Inflammatory macrophage (primary cell): ENCODE measurements around the gene P2RY2.

Experiments
- DNase-seq, 2 donors: peaks; one replicate each; pipeline ENCODE4 v3.0.0-alpha.2; 2020 to 2022

P2RY2 gene

DNA sequence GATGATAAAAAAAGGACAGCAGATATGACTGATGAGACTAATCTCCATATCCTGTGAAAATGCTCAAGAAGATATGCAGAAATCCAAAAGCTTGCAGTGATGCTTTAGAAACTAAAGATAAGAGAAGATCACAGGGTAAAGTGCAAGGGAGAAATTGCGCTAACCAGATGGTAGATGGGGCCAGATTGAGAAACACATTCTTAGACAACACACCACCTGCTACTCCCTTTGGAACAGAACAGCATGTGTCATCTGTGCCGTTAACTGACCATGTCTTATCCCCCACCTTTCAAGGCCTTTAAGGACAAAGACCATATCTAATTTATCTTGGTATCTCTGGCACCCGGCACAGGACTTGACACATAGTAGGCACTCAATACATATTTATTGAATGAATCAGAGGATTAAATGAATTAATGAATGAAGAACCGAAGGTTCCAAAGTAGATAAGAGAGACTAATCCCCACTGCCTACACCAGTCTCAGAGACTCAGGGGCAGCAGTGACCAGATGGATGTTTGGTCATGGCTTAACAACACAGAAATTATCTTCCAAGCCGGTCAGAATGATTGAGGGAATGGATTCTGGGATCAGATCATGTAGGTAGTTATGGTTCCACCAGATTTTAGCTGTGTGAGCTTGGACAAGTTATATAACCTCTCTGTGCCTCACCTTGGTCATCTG is 12.3 kb upstream of the P2RY2 start:
- DNase-seq, result peak; percentile 23 to 50

DNA sequence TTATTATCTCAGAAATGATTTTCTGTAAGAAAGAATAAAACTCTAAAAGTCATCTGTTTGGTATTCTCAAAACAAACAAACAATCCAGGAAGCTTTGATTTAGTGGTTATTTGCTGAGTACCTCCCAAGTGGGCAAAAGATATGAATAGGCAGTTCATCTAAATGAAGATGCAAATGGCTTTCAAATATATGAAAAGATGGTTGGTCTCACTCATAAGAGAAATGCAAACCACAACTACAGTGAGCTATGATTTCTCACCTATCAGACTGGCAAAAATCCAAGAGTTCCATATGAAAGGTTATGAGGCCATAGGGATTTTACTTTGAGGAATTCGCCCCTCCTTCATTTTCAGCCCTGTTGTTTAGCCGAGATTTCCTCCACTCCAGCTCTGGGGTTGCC is 11.3 kb upstream of the P2RY2 start:
- no peak for DNase-seq

DNA sequence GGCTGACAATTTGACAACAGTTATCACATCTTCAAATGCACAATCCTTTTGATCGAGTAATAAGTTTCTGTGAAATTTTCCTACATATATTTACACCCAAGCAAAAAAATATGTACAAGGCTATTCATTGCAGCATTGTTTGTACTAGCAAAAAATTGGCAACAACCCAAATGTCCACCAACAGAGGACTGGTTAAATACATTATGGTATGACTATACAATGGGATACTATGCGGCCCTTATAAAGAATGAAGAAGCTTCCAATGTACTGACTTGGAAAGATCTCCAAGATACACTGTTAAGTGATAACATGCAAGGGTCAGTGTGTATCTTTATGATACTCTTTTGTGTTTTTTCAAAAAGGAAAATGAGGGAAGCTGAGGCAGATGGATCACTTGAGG is 8.2 kb upstream of the P2RY2 start:
- no peak for DNase-seq

DNA sequence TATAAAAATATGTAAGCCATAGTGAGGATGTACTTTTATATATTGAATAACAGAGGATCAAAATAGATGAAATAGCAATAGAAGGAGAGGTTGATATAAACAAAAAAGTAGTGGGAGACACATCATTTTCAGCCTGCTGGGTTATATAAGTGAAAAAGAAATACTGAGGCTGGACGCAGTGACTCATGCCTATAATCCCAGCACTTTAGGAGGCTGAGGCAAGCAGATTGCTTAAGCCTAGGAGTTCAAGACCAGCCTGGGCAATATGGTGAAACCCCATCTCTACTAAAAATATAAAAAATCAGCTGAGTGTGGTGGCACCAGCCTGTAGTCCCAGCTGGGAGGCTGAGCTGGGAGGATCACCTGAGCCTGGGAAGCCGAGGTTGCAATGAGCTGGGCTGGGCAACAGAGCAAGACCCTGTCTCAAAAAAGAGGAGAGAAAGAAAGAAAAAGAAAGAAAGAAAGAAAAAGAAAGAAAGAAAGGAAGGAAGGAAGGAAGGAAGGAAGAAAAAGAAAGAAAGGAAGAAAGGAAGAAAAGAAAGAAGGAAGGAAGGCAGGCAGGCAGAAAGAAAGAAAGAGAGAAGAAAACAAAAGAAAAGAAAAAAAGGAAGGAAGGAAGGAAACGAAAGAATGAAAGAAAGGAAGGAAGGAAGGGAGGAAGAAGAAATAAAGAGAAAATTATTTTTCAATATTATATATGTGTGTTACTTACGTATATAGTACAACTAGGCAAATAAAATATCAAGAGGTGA is 7.0 kb upstream of the P2RY2 start:
- DNase-seq, result peak; percentile 39 to 47

DNA sequence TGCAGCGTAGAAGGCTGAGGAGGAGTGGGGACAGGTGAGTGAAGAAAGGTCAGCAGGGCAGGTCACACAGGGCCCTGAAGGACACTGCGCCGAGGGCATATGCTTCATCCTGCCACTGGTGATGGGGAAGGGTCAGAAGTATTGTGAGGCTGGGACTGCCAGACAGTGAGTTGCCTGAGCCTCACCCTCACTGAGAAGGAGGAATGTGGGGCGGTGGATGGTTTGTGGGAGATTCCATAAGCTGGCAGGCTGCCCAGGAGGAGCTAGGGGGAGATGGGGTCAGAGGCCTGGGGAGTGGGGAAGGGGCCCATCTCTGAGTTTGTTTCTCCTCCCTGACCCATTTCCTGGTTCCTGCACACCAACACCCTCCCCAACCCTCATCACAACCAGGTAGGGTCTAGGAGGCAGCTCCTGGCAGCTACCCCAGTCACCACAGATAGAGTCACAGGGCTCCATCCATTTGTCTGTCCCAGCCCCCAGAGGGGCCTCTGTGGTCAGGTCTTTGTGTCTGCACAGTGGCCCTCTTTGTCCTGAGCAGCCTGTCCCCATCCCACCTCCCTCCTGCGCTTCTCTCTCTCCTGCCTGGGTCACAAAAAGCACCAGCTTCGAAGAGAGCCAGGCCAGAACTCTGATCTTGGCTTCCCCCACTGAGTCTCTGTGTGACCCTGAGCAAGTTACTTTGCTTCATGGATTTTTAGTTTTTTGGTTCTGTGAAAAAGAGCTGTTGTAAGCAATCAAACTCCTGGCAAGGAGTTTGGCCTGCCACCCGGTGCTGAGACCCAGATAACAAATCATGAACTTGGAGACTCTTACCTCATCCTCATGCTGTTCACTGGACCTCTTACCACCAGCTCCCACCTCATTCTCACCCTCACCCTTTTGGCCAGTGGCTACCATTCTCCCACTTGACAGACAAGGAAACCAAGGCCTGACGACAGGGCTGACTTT is 4.6 kb upstream of the P2RY2 start:
- DNase-seq, result no peak

DNA sequence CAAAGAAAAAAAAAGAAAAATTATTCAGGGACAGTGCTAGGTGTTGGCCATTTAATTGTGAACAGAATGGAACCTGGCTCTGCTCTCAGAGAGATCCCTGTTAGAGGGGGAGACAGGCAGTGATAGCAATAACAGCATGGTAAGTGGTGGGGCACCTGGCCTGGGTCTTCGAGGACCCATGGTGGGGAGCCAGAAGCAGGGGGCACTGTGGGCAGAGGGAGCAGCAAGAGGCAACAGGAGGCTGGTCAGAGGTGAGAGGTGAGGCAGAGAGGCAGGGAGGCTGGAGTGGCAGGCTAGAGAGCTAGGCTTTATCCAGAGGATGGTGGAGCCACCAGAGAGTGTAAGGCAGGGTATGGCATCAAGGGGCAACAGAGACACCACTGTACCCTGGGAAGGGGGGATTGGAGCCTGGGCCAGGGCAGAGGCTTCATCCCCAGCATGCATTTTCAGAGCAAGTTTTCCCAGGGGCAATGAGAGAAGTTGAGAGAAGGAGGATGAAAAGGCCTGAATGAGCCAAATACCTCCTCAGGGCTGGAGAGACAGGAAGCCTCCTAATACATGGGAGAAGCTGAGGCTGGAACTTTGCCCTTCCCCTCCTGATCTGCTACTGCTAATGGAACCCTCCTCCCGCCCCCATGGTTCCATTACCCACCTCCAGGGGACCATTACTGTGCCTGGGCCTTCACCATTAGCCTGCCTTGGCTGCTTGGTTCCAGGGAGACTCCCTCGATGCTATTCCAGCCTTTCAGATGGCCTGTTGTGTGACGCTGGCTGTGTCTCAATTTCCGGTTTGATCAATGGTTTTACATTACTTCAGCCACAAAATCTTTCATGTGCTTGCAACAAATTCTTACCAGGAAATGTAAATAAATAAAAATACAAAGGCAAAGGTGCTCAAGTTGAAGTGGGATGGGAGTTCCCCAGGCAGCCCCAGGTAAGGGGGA is 2.6 kb upstream of the P2RY2 start:
- DNase-seq, result peak; percentile 20 to 28

DNA sequence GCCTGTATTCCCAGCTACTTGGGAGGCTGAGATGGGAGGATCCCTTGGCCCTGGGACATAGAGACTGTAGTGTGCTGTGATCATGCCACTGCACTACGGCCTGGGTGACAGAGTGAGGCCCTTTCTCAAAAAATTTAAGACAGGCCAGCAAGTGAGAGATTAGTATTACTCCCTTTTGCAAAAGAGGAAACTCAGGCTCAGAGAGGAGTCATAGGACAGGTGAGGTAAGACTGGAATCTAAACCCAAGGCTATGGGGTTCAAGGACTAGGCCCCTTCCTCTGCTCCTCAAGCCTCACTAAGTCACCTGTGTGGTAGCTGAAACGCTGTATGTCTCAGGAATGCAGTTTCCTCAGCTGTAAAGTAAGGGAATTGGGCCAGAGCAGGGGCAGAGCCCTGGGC is 1.6 kb upstream of the P2RY2 start:
- DNase-seq, result peak; percentile 26 to 31

DNA sequence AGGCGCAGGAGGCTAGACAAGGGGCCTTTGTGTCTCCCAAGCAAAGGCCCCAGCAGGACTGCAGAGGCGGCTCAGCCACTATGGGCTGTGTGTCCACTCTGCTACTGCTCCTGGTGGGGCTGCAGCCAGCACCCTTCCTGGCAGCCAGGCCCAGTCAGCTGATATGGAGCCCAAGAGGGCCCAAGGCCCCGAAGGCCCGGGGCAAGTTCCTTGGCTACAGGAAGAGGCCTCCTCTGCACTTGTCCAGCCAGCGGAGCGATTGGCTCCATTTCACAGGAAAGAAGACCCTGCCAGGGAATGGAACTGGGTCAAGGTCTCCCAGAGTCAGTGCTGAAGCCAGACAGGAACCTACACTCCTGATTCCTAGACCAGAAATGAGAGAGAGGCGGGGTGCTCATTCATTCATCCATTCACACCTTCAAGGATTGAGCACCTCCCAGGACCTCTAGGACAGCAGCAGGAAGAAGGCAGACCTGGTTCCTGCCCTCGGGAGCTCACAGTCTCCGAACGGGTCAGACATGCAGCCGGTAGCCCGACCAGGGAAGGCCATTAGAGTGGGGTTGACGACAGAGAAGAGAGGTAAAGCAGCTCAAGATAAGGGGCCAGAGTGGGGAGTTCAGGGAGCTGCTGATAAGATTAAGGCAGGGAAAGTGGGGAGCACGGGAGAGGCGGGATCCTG is 811 bp upstream of the P2RY2 start:
- no peak for DNase-seq

DNA sequence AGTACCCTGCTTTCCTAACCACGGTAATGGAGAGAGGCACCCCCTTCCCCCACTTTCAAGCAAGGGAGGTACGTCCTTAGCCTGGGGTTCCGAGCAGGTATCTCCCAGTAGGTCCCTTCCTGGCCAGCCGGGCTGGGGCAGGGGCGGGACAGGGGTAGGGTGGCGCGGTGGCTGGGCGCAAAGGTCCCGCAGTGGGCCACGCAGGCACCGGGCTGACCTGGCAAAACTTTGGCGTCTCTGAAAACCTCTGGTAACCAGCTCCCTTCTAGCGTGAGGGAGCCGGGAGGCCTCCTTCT is 323 bp upstream of the P2RY2 start:
- DNase-seq, result no peak

DNA sequence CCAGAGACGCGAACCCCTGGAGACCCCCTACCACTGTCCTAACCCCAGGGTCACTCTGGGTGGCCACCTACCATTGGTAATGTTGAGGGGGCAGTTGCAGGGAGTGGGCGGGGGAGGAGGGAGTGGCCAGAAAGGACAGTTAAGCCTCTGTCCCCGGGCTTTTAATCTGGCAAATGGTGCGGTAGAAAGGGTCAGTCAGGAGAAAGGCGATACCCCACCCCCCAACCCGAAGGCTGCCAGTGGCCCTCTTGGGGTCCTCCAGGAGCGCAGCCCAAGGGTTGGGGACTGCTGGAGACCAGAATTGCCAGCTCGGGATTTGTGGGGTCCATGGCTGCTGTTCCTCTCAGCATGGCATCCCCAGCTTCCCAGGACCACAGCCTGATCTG is 742 bp downstream of the P2RY2 start:
- no peak for DNase-seq

DNA sequence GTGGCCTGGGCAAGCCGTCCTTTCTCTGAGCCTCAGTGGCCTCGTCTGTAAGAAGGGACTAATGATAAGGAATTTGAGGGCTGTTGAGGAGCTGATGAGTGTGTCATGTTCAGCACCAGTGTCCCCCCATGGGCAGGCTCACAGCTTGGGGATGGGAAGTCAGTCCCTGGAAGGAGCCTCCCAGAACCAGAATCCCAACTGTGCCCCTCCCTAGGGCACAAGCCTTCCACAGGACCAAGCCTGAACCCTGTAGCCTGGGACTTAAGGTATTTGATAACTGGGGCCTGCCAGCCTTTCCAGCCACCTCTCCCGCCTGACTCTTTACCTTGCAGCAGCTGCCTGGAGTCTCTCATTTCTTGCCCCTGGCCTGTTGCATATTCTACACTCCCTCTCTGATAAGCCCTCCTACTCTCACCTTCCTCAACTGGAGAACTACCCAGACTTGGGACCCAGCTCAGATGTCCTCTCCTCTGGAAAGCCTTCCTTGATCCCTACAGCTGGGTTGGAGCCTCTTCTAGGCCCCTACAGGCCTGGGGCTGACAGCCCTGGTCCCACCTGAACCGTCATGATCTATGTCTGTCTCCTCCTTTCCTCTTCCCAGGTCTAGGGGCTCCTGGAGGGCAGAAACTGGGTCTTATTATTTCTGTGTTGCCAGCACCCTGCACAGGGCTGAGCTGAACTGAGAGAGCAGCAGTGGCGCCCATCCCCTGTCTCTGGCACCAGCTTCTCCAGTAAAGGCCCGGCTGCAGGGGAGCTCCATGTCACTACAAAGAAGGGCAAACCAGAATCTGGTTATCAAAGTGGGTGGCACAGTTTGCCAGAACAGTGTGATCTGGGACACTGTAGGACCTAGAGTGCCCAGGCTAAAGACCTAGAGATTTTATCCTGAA is 1.6 kb downstream of the P2RY2 start:
- no peak for DNase-seq

DNA sequence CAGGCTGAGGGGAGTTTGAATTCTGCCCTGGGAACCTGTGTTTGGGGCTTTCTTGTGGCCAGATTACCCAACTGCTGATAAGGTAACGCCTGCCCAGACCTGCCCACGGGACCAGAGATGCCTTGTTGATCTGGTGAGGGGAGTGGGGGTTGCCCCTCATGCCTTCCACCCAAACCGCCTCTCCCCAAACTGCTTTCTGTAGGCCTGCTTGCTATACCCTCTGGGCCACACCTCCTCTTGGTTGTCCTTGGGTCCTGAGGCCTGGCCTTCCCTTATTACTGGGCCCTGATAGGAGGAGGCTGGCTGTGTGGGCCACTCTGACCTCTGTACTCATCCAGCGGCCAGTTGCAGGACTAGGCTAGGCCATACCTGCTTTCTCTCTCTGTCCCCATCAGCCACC is 3.4 kb downstream of the P2RY2 start:
- DNase-seq, result no peak

DNA sequence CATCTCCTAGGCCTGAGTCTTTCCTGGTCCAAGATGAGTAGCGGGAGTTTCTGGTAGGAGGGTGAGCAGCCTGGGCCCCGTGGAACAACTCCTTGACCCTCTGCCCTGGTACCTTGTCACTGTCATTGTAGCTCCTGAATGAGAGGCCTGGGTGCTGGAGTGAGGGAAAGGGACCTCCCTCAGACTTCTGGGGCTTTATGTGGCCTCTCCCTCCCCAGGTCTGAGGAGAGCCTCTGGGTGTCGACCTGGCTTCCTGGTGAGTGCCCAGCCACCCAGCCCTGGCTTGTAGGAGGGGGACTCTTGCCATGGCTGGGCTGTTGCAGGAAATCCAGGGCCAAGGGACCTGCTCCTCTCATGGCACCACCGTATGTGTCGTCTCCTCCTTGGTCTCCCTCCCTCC is 3.9 kb downstream of the P2RY2 start:
- no peak for DNase-seq

DNA sequence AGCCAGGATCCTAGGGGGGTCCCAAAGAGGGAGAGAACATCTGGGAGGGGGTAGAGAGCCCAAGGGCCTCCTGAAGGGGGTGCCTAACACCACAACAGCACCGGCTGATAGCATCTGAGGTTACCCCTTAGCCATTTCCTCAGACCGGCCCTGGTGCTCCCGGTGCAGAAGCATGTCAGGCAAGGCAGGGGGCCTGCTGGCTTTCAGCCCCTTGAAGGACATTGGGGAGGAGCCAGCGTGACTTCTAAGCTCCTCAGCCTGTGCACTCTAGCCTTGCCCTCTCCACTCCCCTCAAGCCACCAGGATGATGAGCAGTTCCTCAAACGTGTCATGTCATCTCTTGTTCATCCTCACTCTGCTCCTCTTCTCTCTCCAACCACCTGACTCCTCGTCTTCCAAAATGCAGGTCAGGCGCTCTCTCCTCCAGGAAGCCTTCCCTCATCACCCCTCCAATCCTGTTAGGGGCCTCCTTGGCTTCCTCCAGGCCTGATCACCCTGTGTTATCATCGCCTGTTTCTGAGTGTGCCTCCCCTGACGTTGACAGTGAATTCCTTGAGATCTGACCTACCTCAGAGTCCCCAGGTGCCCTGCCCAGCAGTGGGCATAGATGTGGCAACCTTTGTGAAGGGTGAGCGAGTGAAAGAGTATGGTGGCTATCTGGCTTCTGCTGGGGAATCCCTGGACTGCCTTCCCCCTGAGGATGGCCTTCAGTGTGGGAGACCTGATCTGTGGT is 6.1 kb downstream of the P2RY2 start:
- DNase-seq, result no peak

DNA sequence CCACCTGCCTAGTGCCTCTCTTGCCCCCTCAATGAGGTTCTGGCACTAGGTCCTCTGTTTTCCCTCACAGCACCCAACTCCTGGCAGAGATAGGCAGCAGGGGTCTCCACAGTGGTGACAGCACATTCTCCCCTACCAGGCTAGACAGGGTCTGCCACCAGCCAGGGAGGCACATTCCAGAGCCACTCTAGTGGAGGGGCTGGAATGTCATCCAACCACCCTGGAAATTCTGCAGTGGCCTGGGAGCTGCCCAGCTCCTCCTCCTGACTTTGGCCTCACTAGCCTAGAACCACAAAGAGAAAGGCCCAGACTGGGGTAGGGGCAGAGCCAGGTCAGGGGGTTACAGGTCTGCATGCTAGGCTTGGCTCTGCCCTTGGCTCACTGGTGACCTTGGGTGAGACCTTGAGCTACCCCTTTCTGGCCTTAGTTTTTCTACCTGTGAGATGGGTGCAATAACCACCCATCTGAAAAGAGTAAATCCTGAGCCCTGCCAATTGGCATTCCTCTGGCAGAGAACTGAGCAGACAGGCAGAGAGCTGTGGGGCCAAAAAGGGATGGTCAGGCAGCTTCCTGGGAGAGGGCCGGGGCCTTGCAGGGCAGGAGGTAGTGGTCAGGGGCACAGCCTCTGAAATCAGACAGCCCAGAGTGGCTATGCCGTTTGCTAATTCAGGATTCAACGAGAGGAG is 7.1 kb downstream of the P2RY2 start:
- DNase-seq, result no peak

DNA sequence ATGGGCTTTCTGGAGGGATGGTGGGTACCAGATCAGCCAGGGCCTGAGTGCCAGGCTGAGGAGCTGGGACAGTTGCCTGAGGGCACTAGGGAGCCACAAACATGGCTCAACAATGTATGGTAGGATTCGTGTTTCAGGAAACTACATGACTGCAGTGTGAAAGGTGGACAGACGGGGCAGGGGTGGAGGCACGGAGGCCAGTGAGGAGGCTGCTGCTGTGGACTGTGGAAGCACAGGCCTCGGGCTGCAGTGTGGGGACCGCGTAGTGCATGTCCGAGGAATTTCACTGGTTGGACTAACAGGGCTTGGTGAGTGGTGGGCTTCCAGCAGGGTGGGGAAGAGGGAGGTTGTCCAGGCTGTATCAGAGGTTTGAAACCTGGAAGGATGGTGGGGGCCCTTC is 7.8 kb downstream of the P2RY2 start:
- DNase-seq, result no peak

DNA sequence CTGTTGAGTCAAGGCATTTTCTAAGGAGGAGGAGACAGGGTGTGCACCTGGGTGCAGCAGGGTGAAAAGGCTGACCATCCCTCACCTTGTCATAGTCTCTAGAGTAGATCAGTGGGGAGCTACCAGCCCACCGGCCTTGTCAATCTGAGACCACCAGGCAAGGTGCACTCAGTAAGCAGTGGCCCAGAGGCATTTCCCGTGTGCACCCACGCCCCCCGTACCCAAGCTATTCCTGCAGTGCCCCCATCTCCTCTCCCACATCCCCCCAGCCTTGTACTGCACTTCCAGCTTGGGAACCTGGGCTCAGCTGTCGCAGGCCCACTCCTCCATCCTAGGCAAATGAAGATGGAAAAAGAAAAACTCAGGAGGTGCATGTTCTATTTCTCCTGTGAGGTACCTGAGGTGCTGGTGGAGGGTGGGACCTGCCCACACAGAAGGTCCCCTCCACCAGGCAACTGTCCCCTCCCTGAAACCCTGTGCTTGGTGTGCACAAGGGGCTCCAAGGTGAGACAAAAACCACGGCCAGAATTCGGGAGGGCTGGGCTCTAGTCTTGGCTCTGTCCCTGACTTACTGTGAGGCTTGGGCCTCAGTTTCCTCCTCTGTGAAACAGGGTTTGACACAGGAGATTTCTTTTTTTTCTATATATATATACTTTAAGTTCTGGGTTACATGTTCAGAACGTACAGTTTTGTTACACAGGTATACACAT is 8.4 kb downstream of the P2RY2 start:
- DNase-seq, result no peak

DNA sequence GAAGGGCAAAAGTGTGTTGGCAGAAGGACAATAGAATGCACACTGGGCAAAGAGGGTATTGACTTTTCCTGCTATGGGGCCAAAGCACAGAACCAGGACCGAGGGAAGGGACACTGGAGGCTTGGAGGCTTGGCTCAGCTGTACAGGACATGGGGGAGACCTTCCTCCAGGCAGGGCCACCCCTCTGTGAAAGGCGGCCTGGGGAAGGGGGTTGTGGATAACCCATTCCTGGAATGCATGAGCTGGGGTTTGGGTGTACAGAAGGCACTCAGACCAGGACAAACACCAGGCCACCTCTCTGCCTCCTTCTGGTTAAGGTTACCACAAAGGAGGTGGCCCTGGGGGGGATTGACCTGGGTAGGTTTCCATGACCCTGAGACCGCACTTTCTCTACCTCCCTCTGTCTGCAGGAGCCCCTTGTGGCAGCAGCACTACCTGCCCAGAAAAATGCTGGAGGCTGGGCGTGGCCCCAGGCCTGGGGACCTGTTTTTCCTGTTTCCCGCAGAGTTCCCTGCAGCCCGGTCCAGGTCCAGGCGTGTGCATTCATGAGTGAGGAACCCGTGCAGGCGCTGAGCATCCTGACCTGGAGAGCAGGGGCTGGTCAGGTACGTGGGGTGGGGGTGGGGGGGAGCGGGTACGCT is 9.6 kb downstream of the P2RY2 start:
- DNase-seq, result no peak
